HepG2 (cell line): Measurements from ENCODE around the gene MAN1A1. TPM values are rescaled to one million over a fixed set of nuclear protein-coding genes. Genes with fewer than 3 reads are reported as not detected.

Source experiments
- AHDC1 ChIP-seq: sonication (generic); formaldehyde crosslinking; IDR thresholded peaks from 2 replicates; pipeline ENCODE4 v1.5.1; 2020; ENCODE audit warnings: mild to moderate bottlenecking, missing genetic modification reagents, borderline replicate concordance
- DBP ChIP-seq: sonication (generic); formaldehyde crosslinking; IDR thresholded peaks from 2 replicates; pipeline ENCODE4 v1.4.0; 2020; ENCODE audit warnings: missing genetic modification reagents; ENCODE audit errors: not compliant biosample characterization
- FLYWCH1 ChIP-seq: sonication (generic); formaldehyde crosslinking; IDR thresholded peaks from 2 replicates; pipeline ENCODE4 v1.8.1; 2023; ENCODE audit warnings: mild to moderate bottlenecking, missing genetic modification reagents
- GATAD1 ChIP-seq: IDR thresholded peaks from 2 replicates; pipeline ENCODE4 v1.6.1; 2016; ENCODE audit warnings: missing genetic modification reagents, missing compliant biosample characterization
- IRF2 ChIP-seq: IDR thresholded peaks from 2 replicates; pipeline ENCODE4 v1.6.1; 2018; ENCODE audit warnings: missing genetic modification reagents, missing compliant biosample characterization
- MTF1 ChIP-seq: sonication (generic); formaldehyde crosslinking; IDR thresholded peaks from 2 replicates; pipeline ENCODE4 v1.5.0; 2020; ENCODE audit warnings: missing genetic modification reagents
- SMAD9 ChIP-seq: sonication (generic); formaldehyde crosslinking; IDR thresholded peaks from 2 replicates; pipeline ENCODE4 v1.5.1; 2020; ENCODE audit warnings: mild to moderate bottlenecking, missing genetic modification reagents
- SRY ChIP-seq: sonication (generic); formaldehyde crosslinking; IDR thresholded peaks from 2 replicates; pipeline ENCODE4 v1.8.0; 2022; ENCODE audit warnings: mild to moderate bottlenecking, missing genetic modification reagents
- ZNF460 ChIP-seq: sonication (generic); formaldehyde crosslinking; IDR thresholded peaks from 2 replicates; pipeline ENCODE4 v1.5.1; 2020; ENCODE audit warnings: missing genetic modification reagents, mild to moderate bottlenecking, borderline replicate concordance
- ZNF510 ChIP-seq: sonication (generic); formaldehyde crosslinking; IDR thresholded peaks from 2 replicates; pipeline ENCODE4 v1.4.0; 2020; ENCODE audit warnings: low read depth, mild to moderate bottlenecking, missing genetic modification reagents
- ZNF562 ChIP-seq: sonication (generic); formaldehyde crosslinking; IDR thresholded peaks from 2 replicates; pipeline ENCODE4 v1.8.0; 2022; ENCODE audit warnings: missing genetic modification reagents, borderline replicate concordance
- ZSCAN22 ChIP-seq: sonication (generic); formaldehyde crosslinking; IDR thresholded peaks from 2 replicates; pipeline ENCODE4 v1.4.0; 2020; ENCODE audit warnings: mild to moderate bottlenecking, missing genetic modification reagents
- ZSCAN5A ChIP-seq: sonication (generic); formaldehyde crosslinking; IDR thresholded peaks from 2 replicates; pipeline ENCODE4 v1.8.0; 2022; ENCODE audit warnings: mild to moderate bottlenecking, missing genetic modification reagents, borderline replicate concordance
- polyA plus RNA-seq, 8 experiments: library from polyadenylated mRNA; depleted of rRNA in 3 of 8; stranded (reverse) in 7 of 8; unstranded in 1 of 8; fragments of >200 nt; fragmentation: Illumina TruSeq in 4 of 8; extraction: Trizol in 4 of 8; gene quantifications; 2 replicates each; pipeline versions ENCODE4 v1.2.1 to v1.2.3, GENCODE V29; 2011 to 2016; ENCODE audit warnings: low read depth in 4 of 8, missing spikeins in 1 of 8, mixed read lengths in 1 of 8; ENCODE audit not compliant: insufficient read depth in 1 of 8
- total RNA-seq, 5 experiments: library from RNA; depleted of rRNA; stranded (reverse); fragments of >200 nt; fragmentation: Illumina TruSeq; extraction: Trizol; gene quantifications; 2 replicates each; pipeline ENCODE4 v1.2.3, GENCODE V29; 2016; ENCODE audit warnings: low read depth in 1 of 5
- TF ChIP-seq, protein P1 (sequence below): sonication (generic); formaldehyde crosslinking; IDR thresholded peaks from 2 replicates; pipeline ENCODE4 v1.5.0; 2020; ENCODE audit warnings: missing genetic modification reagents
- TF ChIP-seq, protein P2 (sequence below): sonication (generic); formaldehyde crosslinking; IDR thresholded peaks from 2 replicates; pipeline ENCODE4 v1.4.0; 2020; ENCODE audit warnings: mild to moderate bottlenecking, missing genetic modification reagents

MAN1A1 gene
- total and polyA plus RNA-seq, 2 of the 13 experiments (the other 11 are each of a cell fraction or from before 2014, with no cell fraction given): 156 to 236 TPM

GRCh38 chr6:119170447-119171087, 179.0 kb downstream of the MAN1A1 start (continued):
- peak; percentile 91; the same call in 1 of the 2 replicates for TF ChIP-seq AHDC1 (CRISPR knock-in tag)
- TF ChIP-seq SMAD9 (CRISPR knock-in tag): no peak
- 0 out of 2 replicates have a peak, but pooled peaks have one; percentile 62 for TF ChIP-seq MTF1
- peak; percentile 76; the same call in 1 of the 2 replicates for TF ChIP-seq ZSCAN5A (CRISPR knock-in tag)
- TF ChIP-seq ZNF510 (CRISPR knock-in tag): no peak
- no peak for TF ChIP-seq ZSCAN22 (CRISPR knock-in tag)
- TF ChIP-seq FLYWCH1: no peak
- TF ChIP-seq, protein P1, sequence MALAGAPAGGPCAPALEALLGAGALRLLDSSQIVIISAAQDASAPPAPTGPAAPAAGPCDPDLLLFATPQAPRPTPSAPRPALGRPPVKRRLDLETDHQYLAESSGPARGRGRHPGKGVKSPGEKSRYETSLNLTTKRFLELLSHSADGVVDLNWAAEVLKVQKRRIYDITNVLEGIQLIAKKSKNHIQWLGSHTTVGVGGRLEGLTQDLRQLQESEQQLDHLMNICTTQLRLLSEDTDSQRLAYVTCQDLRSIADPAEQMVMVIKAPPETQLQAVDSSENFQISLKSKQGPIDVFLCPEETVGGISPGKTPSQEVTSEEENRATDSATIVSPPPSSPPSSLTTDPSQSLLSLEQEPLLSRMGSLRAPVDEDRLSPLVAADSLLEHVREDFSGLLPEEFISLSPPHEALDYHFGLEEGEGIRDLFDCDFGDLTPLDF (CRISPR knock-in tag): no peak
- TF ChIP-seq DBP (CRISPR knock-in tag): no peak
- TF ChIP-seq ZNF562 (CRISPR knock-in tag): no peak
- no peak; the same call in 1 of the 2 replicates for TF ChIP-seq IRF2
- TF ChIP-seq, protein P2, sequence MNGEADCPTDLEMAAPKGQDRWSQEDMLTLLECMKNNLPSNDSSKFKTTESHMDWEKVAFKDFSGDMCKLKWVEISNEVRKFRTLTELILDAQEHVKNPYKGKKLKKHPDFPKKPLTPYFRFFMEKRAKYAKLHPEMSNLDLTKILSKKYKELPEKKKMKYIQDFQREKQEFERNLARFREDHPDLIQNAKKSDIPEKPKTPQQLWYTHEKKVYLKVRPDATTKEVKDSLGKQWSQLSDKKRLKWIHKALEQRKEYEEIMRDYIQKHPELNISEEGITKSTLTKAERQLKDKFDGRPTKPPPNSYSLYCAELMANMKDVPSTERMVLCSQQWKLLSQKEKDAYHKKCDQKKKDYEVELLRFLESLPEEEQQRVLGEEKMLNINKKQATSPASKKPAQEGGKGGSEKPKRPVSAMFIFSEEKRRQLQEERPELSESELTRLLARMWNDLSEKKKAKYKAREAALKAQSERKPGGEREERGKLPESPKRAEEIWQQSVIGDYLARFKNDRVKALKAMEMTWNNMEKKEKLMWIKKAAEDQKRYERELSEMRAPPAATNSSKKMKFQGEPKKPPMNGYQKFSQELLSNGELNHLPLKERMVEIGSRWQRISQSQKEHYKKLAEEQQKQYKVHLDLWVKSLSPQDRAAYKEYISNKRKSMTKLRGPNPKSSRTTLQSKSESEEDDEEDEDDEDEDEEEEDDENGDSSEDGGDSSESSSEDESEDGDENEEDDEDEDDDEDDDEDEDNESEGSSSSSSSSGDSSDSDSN (CRISPR knock-in tag): no peak
- TF ChIP-seq GATAD1 (CRISPR knock-in tag): no peak
- no peak for TF ChIP-seq ZNF460 (CRISPR knock-in tag)
- no peak for TF ChIP-seq SRY
